ENCODE data around the gene TH. TPM values are rescaled to one million over a fixed set of nuclear protein-coding genes. Genes with fewer than 3 reads are reported as not detected.

TH gene
- total and polyA plus RNA-seq, 4 donors: 0.14 to 0.31 TPM; not detected in 2

GRCh38 chr11:2187280-2187707, 15.7 kb upstream of the TH start:
- DNase-seq: no peak
- Histone ChIP-seq H3K9ac (ENCODE audit: insufficient read depth in 1 of 2, low read length in 2 of 2) (no peak overlapping the region), H3K4me1 (ENCODE audit: control insufficient read depth in 5 of 5, insufficient read depth in 5 of 5, low read length in 5 of 5) (peaks cover 0 to 16% (median 0%) of the 10 kb centered on the region in 5 donors), H3K27me3 (ENCODE audit: control insufficient read depth in 3 of 3, insufficient read depth in 3 of 3, low read length in 2 of 3) (peaks cover 0 to 7% (median 3%) of the 10 kb centered on the region in 3 donors), H3K27ac (ENCODE audit: low read depth in 1 of 2, low read length in 1 of 2) (no peak overlapping the region), H3K4me3 (no peak overlapping the region), H3K9me3 (ENCODE audit: control insufficient read depth in 4 of 4, insufficient read depth in 3 of 4, low read length in 3 of 4) (peaks cover 0 to 2% (median under 1%) of the 10 kb centered on the region in 4 donors), H3K36me3 (ENCODE audit: control insufficient read depth in 4 of 4, insufficient read depth in 4 of 4, low read length in 4 of 4) (no peaks in the 10 kb centered on the region)
- WGBS, 2 donors: 88 to 98% methylated on average over 7 of the region's 7 CpGs
- TF ChIP-seq CTCF (IDR thresholded peaks at IDR 0.05; ENCODE audit: control extremely low read depth, extremely low read depth): no peak
- ATAC-seq (ENCODE audit: insufficient read depth, low FRiP score): no peak

GRCh38 chr11:2186669-2187279, 15.2 kb upstream of the TH start:
- ATAC-seq (ENCODE audit: insufficient read depth, low FRiP score): no peak
- TF ChIP-seq CTCF (IDR thresholded peaks at IDR 0.05; ENCODE audit: control extremely low read depth, extremely low read depth): peak; percentile 7
- Histone ChIP-seq H3K27ac (ENCODE audit: low read depth in 1 of 2, low read length in 1 of 2) (no peak overlapping the region), H3K9ac (ENCODE audit: insufficient read depth in 1 of 2, low read length in 2 of 2) (no peak overlapping the region), H3K27me3 (ENCODE audit: control insufficient read depth in 3 of 3, insufficient read depth in 3 of 3, low read length in 2 of 3) (peaks cover 0 to 7% (median 4%) of the 10 kb centered on the region in 3 donors), H3K4me1 (ENCODE audit: control insufficient read depth in 5 of 5, insufficient read depth in 5 of 5, low read length in 5 of 5) (peaks cover 0 to 16% (median 0%) of the 10 kb centered on the region in 5 donors), H3K36me3 (ENCODE audit: control insufficient read depth in 4 of 4, insufficient read depth in 4 of 4, low read length in 4 of 4) (no peaks in the 10 kb centered on the region), H3K4me3 (no peak overlapping the region), H3K9me3 (ENCODE audit: control insufficient read depth in 4 of 4, insufficient read depth in 3 of 4, low read length in 3 of 4) (peaks cover 0 to 2% (median under 1%) of the 10 kb centered on the region in 4 donors)
- whole genome bisulfite sequencing, 2 donors: 10 to 22% methylated on average over 21 of the region's 21 CpGs
- DNase-seq: peak; percentile 50 to 62 (median 53)

GRCh38 chr11:2185324-2186085, 13.9 kb upstream of the TH start:
- Histone ChIP-seq H3K9ac (ENCODE audit: insufficient read depth in 1 of 2, low read length in 2 of 2) (no peak overlapping the region), H3K27ac (ENCODE audit: low read depth in 1 of 2, low read length in 1 of 2) (no peak overlapping the region), H3K4me3 (no peak overlapping the region), H3K4me1 (ENCODE audit: control insufficient read depth in 5 of 5, insufficient read depth in 5 of 5, low read length in 5 of 5) (peaks cover 0 to 16% (median 0%) of the 10 kb centered on the region in 5 donors), H3K36me3 (ENCODE audit: control insufficient read depth in 4 of 4, insufficient read depth in 4 of 4, low read length in 4 of 4) (no peaks in the 10 kb centered on the region), H3K27me3 (ENCODE audit: control insufficient read depth in 3 of 3, insufficient read depth in 3 of 3, low read length in 2 of 3) (peaks cover 0 to 5% (median under 1%) of the 10 kb centered on the region in 3 donors), H3K9me3 (ENCODE audit: control insufficient read depth in 4 of 4, insufficient read depth in 3 of 4, low read length in 3 of 4) (peaks cover 0 to 2% (median under 1%) of the 10 kb centered on the region in 4 donors)
- WGBS, 2 donors: 54 to 71% methylated on average over 23 of the region's 23 CpGs
- DNase-seq (peak in 2 of 3 donors; percentile 54 to 56), ATAC-seq (ENCODE audit: insufficient read depth, low FRiP score) (no peak)
- no peak for TF ChIP-seq CTCF (IDR thresholded peaks at IDR 0.05; ENCODE audit: control extremely low read depth, extremely low read depth)

Data from lung (tissue), 12 donors.